AG10803 (cell line): ENCODE data around the gene LYZL1.

Experiments
- DNase-seq: peaks from one replicate; pipeline ENCODE4 v3.0.0; 2010; ENCODE audit warnings: low read depth
- H3K4me3 ChIP-seq: 2 replicates; pipeline ENCODE4 v1.5.1; 2011; ENCODE audit warnings: mild to moderate bottlenecking, low read length, control low read depth
- CTCF ChIP-seq: conservative IDR thresholded peaks from 2 replicates; pipeline ENCODE4 v1.5.1; 2011; ENCODE audit warnings: mild to moderate bottlenecking, low read length, control low read depth, inconsistent platforms

The LYZL1 gene

GRCh38 chr10:29245476-29245875 lies 43.4 kb upstream of the LYZL1 start:
- no peak for TF ChIP-seq CTCF
- no peak for DNase-seq
- H3K4me3 ChIP-seq = no peak overlapping the region

GRCh38 chr10:29246449-29246848 lies 42.4 kb upstream of the LYZL1 start:
- no peak for TF ChIP-seq CTCF
- DNase-seq = no peak
- H3K4me3 ChIP-seq = no peak overlapping the region

- no peak overlapping the region for H3K4me3 ChIP-seq
- DNase-seq = no peak
- no peak for TF ChIP-seq CTCF
Observed at GRCh38 chr10:29248158-29248557, 40.7 kb upstream of the LYZL1 start.

- H3K4me3 ChIP-seq = no peak overlapping the region
- DNase-seq = no peak
- no peak for TF ChIP-seq CTCF
Observed at GRCh38 chr10:29249018-29249417, 39.9 kb upstream of the LYZL1 start.

GRCh38 chr10:29250066-29250465 lies 38.8 kb upstream of the LYZL1 start:
- no peak for DNase-seq
- TF ChIP-seq CTCF = no peak
- no peak overlapping the region for H3K4me3 ChIP-seq

GRCh38 chr10:29252811-29253689 lies 35.8 kb upstream of the LYZL1 start:
- H3K4me3 ChIP-seq = no peak overlapping the region
- DNase-seq = peak; percentile 4
- TF ChIP-seq CTCF = no peak

- DNase-seq = no peak
- TF ChIP-seq CTCF = no peak
- H3K4me3 ChIP-seq = no peak overlapping the region
Observed at GRCh38 chr10:29253690-29254029, 35.2 kb upstream of the LYZL1 start.
